ENCODE measurements around the gene RALGPS1. TPM values are rescaled to one million over a fixed set of nuclear protein-coding genes. Genes with fewer than 3 reads are reported as not detected.

RALGPS1 gene
- total RNA-seq, 5 donors from 2014 or later (not counting 1 experiment from before 2014, with no cell fraction given), result 7.3 to 13.9 (median 9.4) TPM

GRCh38 chr9:127033061-127033460 lies 118.5 kb downstream of the RALGPS1 start:
- Histone ChIP-seq H3K4me3 (ENCODE audit: control insufficient read depth in 1 of 2, extremely low read depth in 1 of 2, low read length in 1 of 2) (no peak overlapping the region), H3K4me1 (ENCODE audit: control insufficient read depth in 1 of 2, extremely low read depth in 1 of 2, insufficient read depth in 2 of 2, low read length in 2 of 2) (no peaks in the 10 kb centered on the region), H3K27me3 (replicated peaks in 1 of 2; ENCODE audit: control insufficient read depth in 2 of 2, extremely low read depth in 1 of 2, insufficient read depth in 2 of 2, low read length in 1 of 2) (peaks cover 0 to 6% of the 10 kb centered on the region in 2 experiments), H3K9me3 (no peaks in the 10 kb centered on the region), H3K36me3 (ENCODE audit: control insufficient read depth in 2 of 2, extremely low read depth in 1 of 2, insufficient read depth in 1 of 2, low read length in 1 of 2) (no peaks in the 10 kb centered on the region), H3K27ac (ENCODE audit: low read length) (no peak overlapping the region)
- DNase-seq (no peak), ATAC-seq (replicated peaks in 1 of 4) (no peak)
- H3K4me3 Mint-ChIP-seq, result no peak overlapping the region
- ChIA-PET POLR2A (interaction anchor here in 1 of 2 donors (0.5 kb wide), 1 partner anchor 399 kb away, joined by 4 read pairs; no protein-coding TSS in a partner anchor), CTCF (no interaction called here)
- H3K27me3 Mint-ChIP-seq, result peaks cover 0 to 6% of the 10 kb centered on the region in 2 donors
- 67% methylated on average over 1 of the region's 3 CpGs for WGBS (ENCODE audit: insufficient coverage)
- no peak overlapping the region for H3K27ac Mint-ChIP-seq
- no peaks in the 10 kb centered on the region for H3K4me1 Mint-ChIP-seq
- H3K9me3 Mint-ChIP-seq, result no peaks in the 10 kb centered on the region
- peaks cover 15% of the 10 kb centered on the region for H3K36me3 Mint-ChIP-seq

DNA sequence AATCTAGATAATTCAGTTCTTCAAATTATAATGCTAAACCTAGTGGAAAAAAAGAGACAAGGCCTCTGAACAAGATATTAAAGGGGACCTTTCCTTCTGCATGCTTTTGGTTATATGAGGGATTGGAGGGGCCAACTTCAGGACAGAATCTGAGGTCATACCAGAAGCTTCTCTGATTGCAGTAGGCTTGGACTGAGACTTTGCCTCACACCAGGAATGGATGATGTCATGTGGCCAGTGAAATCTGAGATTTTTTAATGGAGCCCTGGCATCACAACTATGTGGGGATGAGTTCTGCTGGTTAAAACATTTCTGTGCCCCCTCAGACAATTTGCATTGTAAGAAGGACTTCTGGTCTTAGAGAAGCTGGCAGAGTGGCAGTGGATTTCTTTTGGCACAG lies 119.2 kb downstream of the RALGPS1 start:
- H3K4me3 Mint-ChIP-seq, result no peak overlapping the region
- ChIA-PET POLR2A (interaction anchor here in 1 of 2 donors (0.5 kb wide), 1 partner anchor 398 kb away, joined by 4 read pairs; no protein-coding TSS in a partner anchor), CTCF (no interaction called here)
- Histone ChIP-seq H3K4me1 (ENCODE audit: control insufficient read depth in 1 of 2, extremely low read depth in 1 of 2, insufficient read depth in 2 of 2, low read length in 2 of 2) (no peaks in the 10 kb centered on the region), H3K9me3 (no peaks in the 10 kb centered on the region), H3K36me3 (ENCODE audit: control insufficient read depth in 2 of 2, extremely low read depth in 1 of 2, insufficient read depth in 1 of 2, low read length in 1 of 2) (no peaks in the 10 kb centered on the region), H3K27ac (ENCODE audit: low read length) (no peak overlapping the region), H3K4me3 (ENCODE audit: control insufficient read depth in 1 of 2, extremely low read depth in 1 of 2, low read length in 1 of 2) (no peak overlapping the region), H3K27me3 (replicated peaks in 1 of 2; ENCODE audit: control insufficient read depth in 2 of 2, extremely low read depth in 1 of 2, insufficient read depth in 2 of 2, low read length in 1 of 2) (peaks cover 0 to 6% of the 10 kb centered on the region in 2 experiments)
- H3K9me3 Mint-ChIP-seq, result no peaks in the 10 kb centered on the region
- no peak for DNase-seq
- ATAC-seq (replicated peaks in 1 of 4), result no peak
- H3K4me1 Mint-ChIP-seq, result no peaks in the 10 kb centered on the region
- no peak overlapping the region for H3K27ac Mint-ChIP-seq
- H3K36me3 Mint-ChIP-seq, result peaks cover 15% of the 10 kb centered on the region
- H3K27me3 Mint-ChIP-seq, result peaks cover 0 to 6% of the 10 kb centered on the region in 2 donors

DNA sequence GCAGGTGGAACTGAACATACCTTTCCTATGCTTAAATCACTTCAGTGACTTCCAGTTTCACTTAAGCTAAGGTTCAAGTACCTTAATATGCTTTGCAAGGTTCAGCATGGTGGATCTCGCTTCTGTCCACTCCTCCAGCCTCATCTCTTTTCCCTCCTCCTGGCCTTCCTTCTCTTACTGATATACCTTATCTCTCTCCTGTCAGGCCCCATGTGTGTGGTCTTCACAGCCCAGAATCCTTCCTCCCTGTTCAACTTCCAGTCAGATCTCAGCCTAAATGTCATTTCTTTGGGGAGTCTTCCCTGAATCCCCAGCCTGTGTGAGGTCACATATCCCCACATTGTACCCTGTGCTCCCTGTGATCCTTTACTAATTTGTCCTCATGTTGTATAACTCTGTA lies 120.1 kb downstream of the RALGPS1 start:
- Histone ChIP-seq H3K4me1 (ENCODE audit: control insufficient read depth in 1 of 2, extremely low read depth in 1 of 2, insufficient read depth in 2 of 2, low read length in 2 of 2) (no peaks in the 10 kb centered on the region), H3K27ac (ENCODE audit: low read length) (no peak overlapping the region), H3K4me3 (ENCODE audit: control insufficient read depth in 1 of 2, extremely low read depth in 1 of 2, low read length in 1 of 2) (no peak overlapping the region), H3K36me3 (ENCODE audit: control insufficient read depth in 2 of 2, extremely low read depth in 1 of 2, insufficient read depth in 1 of 2, low read length in 1 of 2) (no peaks in the 10 kb centered on the region), H3K27me3 (replicated peaks in 1 of 2; ENCODE audit: control insufficient read depth in 2 of 2, extremely low read depth in 1 of 2, insufficient read depth in 2 of 2, low read length in 1 of 2) (peaks cover 0 to 1% of the 10 kb centered on the region in 2 experiments), H3K9me3 (no peaks in the 10 kb centered on the region)
- no peak for DNase-seq
- H3K9me3 Mint-ChIP-seq, result no peaks in the 10 kb centered on the region
- H3K36me3 Mint-ChIP-seq, result peaks cover 15% of the 10 kb centered on the region
- CTCF ChIA-PET, result no interaction called here
- POLR2A ChIA-PET, result no interaction called here
- no peak overlapping the region for H3K27ac Mint-ChIP-seq
- WGBS (ENCODE audit: insufficient coverage), result 90% methylated on average over 1 of the region's 1 CpG
- H3K4me3 Mint-ChIP-seq, result no peak overlapping the region
- no peak for ATAC-seq (replicated peaks in 1 of 4)
- H3K27me3 Mint-ChIP-seq, result peaks cover 0 to 6% of the 10 kb centered on the region in 2 donors
- no peaks in the 10 kb centered on the region for H3K4me1 Mint-ChIP-seq

GRCh38 chr9:127035423-127035822 lies 120.8 kb downstream of the RALGPS1 start:
- CTCF ChIA-PET, result interaction anchor here in 1 of 2 donors (0.7 kb wide), 1 partner anchor 28 kb away, joined by 3 read pairs; no protein-coding TSS in a partner anchor

DNA sequence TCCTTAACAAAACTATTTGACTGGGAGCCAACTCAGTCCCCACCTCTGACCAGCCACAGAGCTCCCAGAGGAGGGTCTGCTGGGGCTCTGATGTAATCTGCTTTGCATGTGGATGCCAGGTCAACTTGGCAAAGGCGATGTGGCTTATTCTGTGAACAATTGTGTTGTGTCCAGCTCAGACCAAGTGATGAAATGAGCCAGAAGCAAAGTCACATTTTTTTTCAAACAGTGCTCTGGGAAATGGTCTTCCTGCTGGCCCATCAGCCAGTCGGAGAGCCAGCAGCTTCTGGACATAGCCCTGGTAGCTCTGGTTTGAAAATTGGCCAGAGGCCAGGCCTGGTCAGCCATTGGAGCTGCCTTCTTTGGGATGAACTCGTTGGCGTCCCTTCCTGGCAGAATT lies 121.4 kb downstream of the RALGPS1 start:
- CTCF ChIA-PET, result interaction anchor here in 1 of 2 donors (0.7 kb wide), 1 partner anchor 29 kb away, joined by 3 read pairs; no protein-coding TSS in a partner anchor
- POLR2A ChIA-PET, result no interaction called here

More at GRCh38 chr9:127035423-127035822, 120.8 kb downstream of the RALGPS1 start:
- H3K36me3 Mint-ChIP-seq, result peaks cover 15% of the 10 kb centered on the region
- H3K4me3 ChIP-seq (ENCODE audit: control insufficient read depth in 1 of 2, extremely low read depth in 1 of 2, low read length in 1 of 2), result no peak overlapping the region
- ATAC-seq (replicated peaks in 1 of 4) (no peak), DNase-seq (no peak)
- no peak overlapping the region for H3K4me3 Mint-ChIP-seq
- no peaks in the 10 kb centered on the region for H3K36me3 ChIP-seq (ENCODE audit: control insufficient read depth in 2 of 2, extremely low read depth in 1 of 2, insufficient read depth in 1 of 2, low read length in 1 of 2)
- POLR2A ChIA-PET, result no interaction called here
- H3K9me3 ChIP-seq, result no peaks in the 10 kb centered on the region
- no peaks in the 10 kb centered on the region for H3K4me1 Mint-ChIP-seq
- H3K9me3 Mint-ChIP-seq, result no peaks in the 10 kb centered on the region
- no peak overlapping the region for H3K27ac Mint-ChIP-seq
- H3K4me1 ChIP-seq (ENCODE audit: control insufficient read depth in 1 of 2, extremely low read depth in 1 of 2, insufficient read depth in 2 of 2, low read length in 2 of 2), result no peaks in the 10 kb centered on the region
- H3K27me3 ChIP-seq (replicated peaks in 1 of 2; ENCODE audit: control insufficient read depth in 2 of 2, extremely low read depth in 1 of 2, insufficient read depth in 2 of 2, low read length in 1 of 2), result no peaks in the 10 kb centered on the region
- WGBS (ENCODE audit: insufficient coverage), result 90% methylated on average over 1 of the region's 4 CpGs
- peaks cover 0 to 6% of the 10 kb centered on the region in 2 donors for H3K27me3 Mint-ChIP-seq
- H3K27ac ChIP-seq (ENCODE audit: low read length), result no peak overlapping the region

DNA sequence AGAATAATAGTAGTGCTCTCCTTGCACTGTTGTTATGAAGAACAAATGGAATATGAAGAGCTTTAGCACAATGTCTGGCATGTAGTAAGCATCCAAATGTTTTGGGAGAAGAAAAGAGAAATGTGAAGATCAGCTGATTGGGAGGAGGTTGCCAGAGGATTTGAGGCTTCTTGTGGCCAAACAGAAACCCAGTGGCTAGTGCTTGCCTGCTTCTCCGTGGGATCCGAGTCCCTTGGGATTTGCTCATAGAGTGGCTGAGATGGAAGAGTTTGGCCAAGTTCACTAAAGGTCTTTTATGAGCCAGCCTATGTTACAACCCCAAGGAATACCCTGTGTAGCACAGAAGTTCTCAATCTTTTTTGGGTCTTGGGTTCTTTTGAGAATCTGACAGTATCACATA lies 121.9 kb downstream of the RALGPS1 start:
- H3K27ac ChIP-seq (ENCODE audit: low read length), result no peak overlapping the region
- ChIA-PET CTCF (no interaction called here), POLR2A (no interaction called here)
- H3K4me1 ChIP-seq (ENCODE audit: control insufficient read depth in 1 of 2, extremely low read depth in 1 of 2, insufficient read depth in 2 of 2, low read length in 2 of 2), result no peaks in the 10 kb centered on the region
- H3K9me3 Mint-ChIP-seq, result no peaks in the 10 kb centered on the region
- no peaks in the 10 kb centered on the region for H3K4me1 Mint-ChIP-seq
- H3K4me3 ChIP-seq (ENCODE audit: control insufficient read depth in 1 of 2, extremely low read depth in 1 of 2, low read length in 1 of 2), result no peak overlapping the region
- no peak overlapping the region for H3K4me3 Mint-ChIP-seq
- no peak overlapping the region for H3K27ac Mint-ChIP-seq
- H3K27me3 Mint-ChIP-seq, result peaks cover 0 to 7% of the 10 kb centered on the region in 2 donors
- no peaks in the 10 kb centered on the region for H3K9me3 ChIP-seq
- H3K36me3 Mint-ChIP-seq, result peaks cover 17% of the 10 kb centered on the region
- H3K27me3 ChIP-seq (replicated peaks in 1 of 2; ENCODE audit: control insufficient read depth in 2 of 2, extremely low read depth in 1 of 2, insufficient read depth in 2 of 2, low read length in 1 of 2), result no peaks in the 10 kb centered on the region
- no CpG with 5 or more reads among the region's 2 CpGs for WGBS (ENCODE audit: insufficient coverage)
- ATAC-seq (replicated peaks in 1 of 4) (no peak), DNase-seq (no peak)
- no peaks in the 10 kb centered on the region for H3K36me3 ChIP-seq (ENCODE audit: control insufficient read depth in 2 of 2, extremely low read depth in 1 of 2, insufficient read depth in 1 of 2, low read length in 1 of 2)

More for the DNA sequence above, 121.4 kb downstream of the RALGPS1 start:
- Mint-ChIP-seq H3K4me1 (no peaks in the 10 kb centered on the region), H3K9me3 (no peaks in the 10 kb centered on the region), H3K4me3 (no peak overlapping the region), H3K27me3 (peaks cover 0 to 6% of the 10 kb centered on the region in 2 donors), H3K27ac (no peak overlapping the region), H3K36me3 (peaks cover 15% of the 10 kb centered on the region)
- H3K36me3 ChIP-seq (ENCODE audit: control insufficient read depth in 2 of 2, extremely low read depth in 1 of 2, insufficient read depth in 1 of 2, low read length in 1 of 2), result no peaks in the 10 kb centered on the region
- H3K27ac ChIP-seq (ENCODE audit: low read length), result no peak overlapping the region
- H3K4me3 ChIP-seq (ENCODE audit: control insufficient read depth in 1 of 2, extremely low read depth in 1 of 2, low read length in 1 of 2), result no peak overlapping the region
- no peaks in the 10 kb centered on the region for H3K27me3 ChIP-seq (replicated peaks in 1 of 2; ENCODE audit: control insufficient read depth in 2 of 2, extremely low read depth in 1 of 2, insufficient read depth in 2 of 2, low read length in 1 of 2)
- no peaks in the 10 kb centered on the region for H3K4me1 ChIP-seq (ENCODE audit: control insufficient read depth in 1 of 2, extremely low read depth in 1 of 2, insufficient read depth in 2 of 2, low read length in 2 of 2)
- DNase-seq (no peak), ATAC-seq (replicated peaks in 1 of 4) (no peak)
- no peaks in the 10 kb centered on the region for H3K9me3 ChIP-seq
- 94% methylated on average over 2 of the region's 4 CpGs for WGBS (ENCODE audit: insufficient coverage)

GRCh38 chr9:127038531-127038930 lies 123.9 kb downstream of the RALGPS1 start:
- Mint-ChIP-seq H3K9me3 (no peaks in the 10 kb centered on the region), H3K27ac (no peak overlapping the region), H3K27me3 (peaks cover 0 to 13% of the 10 kb centered on the region in 2 donors), H3K36me3 (peaks cover 18% of the 10 kb centered on the region), H3K4me3 (no peak overlapping the region), H3K4me1 (no peaks in the 10 kb centered on the region)
- Histone ChIP-seq H3K27me3 (replicated peaks in 1 of 2; ENCODE audit: control insufficient read depth in 2 of 2, extremely low read depth in 1 of 2, insufficient read depth in 2 of 2, low read length in 1 of 2) (no peaks in the 10 kb centered on the region), H3K9me3 (no peaks in the 10 kb centered on the region), H3K36me3 (ENCODE audit: control insufficient read depth in 2 of 2, extremely low read depth in 1 of 2, insufficient read depth in 1 of 2, low read length in 1 of 2) (no peaks in the 10 kb centered on the region), H3K27ac (ENCODE audit: low read length) (no peak overlapping the region), H3K4me3 (ENCODE audit: control insufficient read depth in 1 of 2, extremely low read depth in 1 of 2, low read length in 1 of 2) (no peak overlapping the region), H3K4me1 (ENCODE audit: control insufficient read depth in 1 of 2, extremely low read depth in 1 of 2, insufficient read depth in 2 of 2, low read length in 2 of 2) (no peaks in the 10 kb centered on the region)
- no peak for DNase-seq
- WGBS (ENCODE audit: insufficient coverage), result 91% methylated on average over 4 of the region's 5 CpGs
- no peak for ATAC-seq (replicated peaks in 1 of 4)
- CTCF ChIA-PET, result no interaction called here
- POLR2A ChIA-PET, result no interaction called here
